GM18517 (cell line): ENCODE measurements around the gene SMARCB1.
A peak's percentile ranks its signal among the peaks of the same experiment; 100 is the strongest.

Source experiments
- ATAC-seq: cut with Tn5 transposase; IDR thresholded peaks from one replicate; pipeline ENCODE4 v1.9.1; 2021; ENCODE audit warnings: mild to moderate bottlenecking, moderate library complexity; ENCODE audit not compliant: unreplicated experiment

SMARCB1 gene

DNA sequence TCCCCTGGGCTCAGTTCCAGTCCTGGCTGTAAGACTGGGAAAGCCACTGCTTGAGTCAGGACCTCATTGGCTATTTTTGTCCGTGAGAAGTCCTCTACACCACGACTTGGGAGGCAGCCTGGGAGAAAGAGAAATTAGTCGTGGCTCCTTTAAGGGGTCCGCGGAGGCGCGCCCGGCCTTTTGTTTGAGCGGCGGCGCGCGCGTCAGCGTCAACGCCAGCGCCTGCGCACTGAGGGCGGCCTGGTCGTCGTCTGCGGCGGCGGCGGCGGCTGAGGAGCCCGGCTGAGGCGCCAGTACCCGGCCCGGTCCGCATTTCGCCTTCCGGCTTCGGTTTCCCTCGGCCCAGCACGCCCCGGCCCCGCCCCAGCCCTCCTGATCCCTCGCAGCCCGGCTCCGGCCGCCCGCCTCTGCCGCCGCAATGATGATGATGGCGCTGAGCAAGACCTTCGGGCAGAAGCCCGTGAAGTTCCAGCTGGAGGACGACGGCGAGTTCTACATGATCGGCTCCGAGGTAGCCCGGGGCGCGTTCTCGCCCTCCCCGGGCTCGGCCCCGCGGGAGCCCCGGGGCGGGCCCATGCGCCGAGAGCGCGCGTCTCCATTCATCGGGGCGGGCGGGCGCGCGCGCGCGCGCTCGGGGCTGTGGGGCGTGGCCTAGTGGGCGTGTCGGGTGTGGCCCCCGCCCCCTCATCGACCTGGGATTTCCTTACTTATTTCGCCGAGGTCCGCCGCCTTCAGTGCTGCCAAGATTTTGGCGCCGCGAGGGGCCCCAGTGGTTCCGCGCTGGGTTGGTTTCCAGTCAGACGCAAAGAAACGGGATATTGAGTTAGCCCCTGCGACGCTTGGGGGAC lies at the start of gene SMARCB1:
Gene SMARCB1 (plus strand): TSS at position 215 of the 848 bp plus-strand sequence. CDS start 204 bp downstream, at position 419.
- peak; percentile 61 for ATAC-seq

DNA sequence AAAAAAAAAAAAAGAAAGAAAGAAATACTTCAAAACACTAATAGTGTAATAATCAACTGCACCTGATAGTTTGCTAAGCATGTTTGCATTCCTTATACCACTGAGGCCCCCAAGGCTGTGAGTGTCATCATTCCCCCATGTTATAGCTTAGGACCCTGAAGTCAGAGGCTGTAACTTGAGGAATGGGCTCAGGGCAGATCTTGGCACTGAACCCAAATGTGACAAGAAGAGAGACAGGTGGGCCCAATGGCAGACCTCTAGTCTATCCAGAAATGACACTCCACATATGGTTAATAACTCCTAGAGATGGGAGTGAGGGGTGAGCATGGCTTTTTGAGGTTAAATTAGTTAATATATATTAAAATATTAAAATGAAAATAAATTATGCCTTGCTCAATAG lies 49.1 kb upstream of the SMARCB1 start:
- ATAC-seq: no peak

DNA sequence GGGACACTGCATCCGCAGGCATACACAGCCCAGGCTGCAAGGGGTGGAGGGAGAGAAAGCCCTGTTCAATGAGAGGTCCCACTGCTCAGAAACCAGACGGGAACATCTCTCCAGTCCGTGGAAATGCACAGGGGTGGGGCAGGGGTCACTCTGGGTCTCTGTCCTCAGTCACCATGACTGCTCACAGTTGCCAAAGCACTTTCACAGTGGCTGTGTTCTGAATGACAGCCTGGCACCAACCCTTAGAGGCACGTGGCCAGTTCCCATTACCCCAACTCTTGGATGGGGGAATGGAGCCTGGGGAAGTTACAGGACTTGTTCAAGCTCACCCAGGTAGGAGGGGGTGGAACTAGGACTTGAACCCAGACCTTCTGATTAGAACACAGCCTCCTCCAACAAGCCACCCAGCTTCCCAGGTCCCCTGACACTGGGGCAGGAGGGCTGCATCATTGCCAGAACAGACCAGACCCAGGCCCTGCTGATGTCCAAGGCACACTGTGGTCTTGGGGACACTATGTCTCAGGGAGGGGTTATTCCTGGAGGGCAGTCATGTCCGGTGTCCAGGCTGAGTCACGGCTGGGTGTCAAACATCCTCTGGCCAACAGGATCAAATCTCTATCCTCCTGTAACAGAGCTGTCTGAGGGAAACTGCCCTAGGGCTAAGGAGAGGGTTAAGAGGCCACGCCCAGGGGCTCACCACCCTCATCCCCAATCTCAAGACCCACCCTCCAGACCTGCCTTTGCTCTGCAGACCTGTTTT lies 44.1 kb upstream of the SMARCB1 start:
- ATAC-seq: no peak

DNA sequence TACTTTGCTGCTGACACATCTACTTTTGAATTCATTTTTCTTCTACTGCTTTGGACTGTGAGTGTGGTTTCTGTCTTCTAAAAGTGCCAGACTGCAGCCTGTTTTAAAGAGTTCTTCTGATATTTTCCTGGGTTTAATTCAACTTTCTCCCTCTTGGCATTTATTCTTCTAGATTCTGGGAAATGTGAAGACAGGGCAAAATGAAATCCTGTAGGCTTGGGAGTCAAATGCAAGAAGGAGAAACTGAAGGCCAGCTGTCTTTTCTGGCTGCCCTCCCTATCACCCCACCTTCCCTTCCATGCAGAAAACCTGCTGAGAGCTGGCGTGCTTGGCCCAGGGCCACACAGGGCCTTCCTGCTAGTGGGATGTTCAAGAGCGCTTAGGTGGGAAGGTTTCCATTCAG lies 43.5 kb upstream of the SMARCB1 start:
- no peak for ATAC-seq

DNA sequence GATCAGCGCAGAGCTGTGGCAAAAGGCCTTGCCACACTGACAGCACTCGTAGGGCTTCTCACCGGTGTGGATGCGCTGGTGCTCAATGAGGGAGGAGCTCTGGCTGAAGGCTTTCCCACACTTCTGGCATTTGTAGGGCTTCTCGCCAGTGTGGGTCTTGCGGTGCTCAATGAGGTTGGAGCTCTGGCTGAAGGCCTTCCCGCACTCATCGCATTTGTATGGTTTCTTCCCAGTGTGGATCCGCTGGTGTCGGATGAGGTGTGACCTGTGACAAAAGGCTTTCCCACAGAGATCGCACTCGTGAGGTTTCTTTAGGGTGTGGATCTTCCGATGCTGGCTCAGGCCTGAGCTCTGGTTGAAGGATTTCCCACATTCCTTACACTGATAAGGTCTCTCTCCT lies 42.8 kb upstream of the SMARCB1 start:
- ATAC-seq: no peak

DNA sequence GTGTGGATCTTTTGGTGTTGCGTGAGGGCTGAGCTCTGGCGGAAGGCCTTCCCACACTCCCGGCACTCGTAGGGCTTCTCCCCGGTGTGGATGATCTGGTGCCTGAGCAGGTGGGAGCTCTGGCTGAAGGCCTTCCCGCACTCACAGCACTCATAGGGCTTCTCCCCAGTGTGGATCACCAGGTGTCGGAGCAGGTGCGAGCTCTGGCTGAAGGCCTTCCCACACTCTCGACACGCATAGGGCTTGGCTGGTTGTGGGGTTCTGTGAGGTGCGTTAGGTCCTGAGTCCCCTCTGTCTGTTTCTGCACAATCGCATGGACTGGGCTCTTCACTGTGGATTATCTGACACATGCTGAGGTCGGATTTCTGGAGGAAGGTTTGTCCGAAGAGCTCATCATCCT lies 42.3 kb upstream of the SMARCB1 start:
- no peak for ATAC-seq

DNA sequence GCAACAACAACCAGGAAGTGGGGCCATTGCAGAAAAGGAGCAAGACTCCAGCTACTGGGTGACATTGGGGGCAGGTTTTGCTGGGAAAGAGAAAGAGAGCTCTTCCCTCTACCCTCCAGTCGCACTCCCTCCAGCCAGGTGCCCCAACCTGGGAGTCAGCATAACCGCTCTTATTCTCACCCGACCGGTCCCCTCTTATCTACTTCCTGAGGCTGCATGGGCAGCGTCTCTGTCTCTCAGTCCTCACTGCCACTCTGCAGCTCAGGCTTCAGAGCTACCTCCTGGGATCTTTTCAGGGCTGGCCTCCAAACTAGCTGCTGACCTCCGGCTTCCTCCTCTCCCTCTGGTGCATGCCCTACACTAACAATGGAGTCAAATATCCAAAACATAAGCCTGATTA lies 41.0 kb upstream of the SMARCB1 start:
- no peak for ATAC-seq

DNA sequence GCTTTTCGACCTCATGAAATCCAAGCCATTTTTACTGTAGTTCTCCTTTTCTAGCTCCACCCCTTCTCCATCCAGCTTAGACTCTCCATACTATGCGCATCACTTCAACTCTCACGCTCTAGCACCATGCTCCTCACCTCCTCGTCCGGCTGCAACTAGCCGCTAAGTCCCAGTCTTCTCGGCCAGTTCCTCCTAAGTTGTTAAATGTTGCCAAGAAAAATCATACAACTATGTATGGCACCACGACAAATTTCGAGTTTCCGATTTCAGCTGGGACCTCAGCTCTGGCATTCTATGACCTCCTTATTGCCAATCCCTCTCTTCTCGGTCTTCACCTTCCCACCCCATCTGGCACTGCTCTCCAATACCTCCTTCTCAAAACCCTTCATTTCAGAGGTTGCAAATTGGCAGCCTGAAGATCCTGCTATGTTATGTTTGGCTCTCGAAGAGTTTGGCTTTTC lies 36.9 kb upstream of the SMARCB1 start:
- no peak for ATAC-seq

DNA sequence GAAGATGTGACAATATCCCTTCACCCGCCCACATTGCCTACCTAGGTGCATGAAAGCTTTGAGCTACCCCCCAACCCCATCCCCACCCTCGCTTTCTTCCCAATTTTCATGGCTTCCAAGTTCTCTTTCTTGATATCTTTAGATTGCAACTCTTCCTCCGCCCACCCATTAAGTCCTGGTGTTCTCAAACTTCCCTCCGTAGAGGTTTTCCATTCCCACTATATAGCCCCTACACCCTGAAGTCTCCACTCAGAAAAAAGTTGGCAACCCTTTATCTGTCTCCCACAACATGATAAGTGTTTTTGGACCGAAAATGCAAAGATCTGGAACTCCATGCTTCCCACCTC lies 36.4 kb upstream of the SMARCB1 start:
- ATAC-seq: no peak

DNA sequence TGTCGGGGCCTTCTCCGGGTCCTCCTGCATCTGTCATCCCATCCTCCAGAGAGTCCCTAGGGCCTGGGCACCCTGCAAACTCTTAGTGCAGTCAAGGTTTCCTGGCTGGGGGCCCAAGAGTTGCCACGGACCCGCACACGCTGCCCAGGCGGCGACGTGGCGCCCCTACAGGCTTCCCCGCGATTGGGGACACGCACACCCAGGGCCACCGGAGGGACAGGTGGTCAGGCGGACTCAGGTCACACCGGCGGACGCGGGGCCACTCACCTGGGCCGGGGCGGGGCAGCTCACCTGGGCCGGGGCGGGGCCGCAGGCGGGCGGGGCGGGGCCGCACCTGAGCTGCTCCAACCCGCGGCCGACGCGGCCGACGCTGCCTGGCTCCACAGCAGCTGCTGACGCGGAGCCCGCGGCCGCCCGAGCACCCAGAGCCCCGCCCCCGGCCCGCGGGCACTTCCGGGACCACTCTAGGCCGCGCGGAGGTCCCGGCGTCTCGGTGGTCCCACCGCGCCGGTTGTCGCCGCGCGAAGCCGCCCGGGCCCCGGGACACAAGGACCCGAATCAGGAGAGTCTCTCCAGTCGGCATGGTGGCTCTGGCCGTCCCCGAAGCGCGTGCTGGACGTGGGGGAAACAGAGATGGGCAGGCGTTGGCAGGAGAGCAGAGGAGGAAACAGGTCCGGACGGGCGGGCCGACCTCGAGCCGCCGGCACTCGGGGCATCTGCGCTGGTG lies 35.9 kb upstream of the SMARCB1 start, which contains the start of gene ZNF70:
Gene ZNF70 (minus strand): TSS at position 399 of the 727 bp plus-strand sequence. CDS start 5,972 bp downstream, outside the sequence.
- ATAC-seq: peak; percentile 60

DNA sequence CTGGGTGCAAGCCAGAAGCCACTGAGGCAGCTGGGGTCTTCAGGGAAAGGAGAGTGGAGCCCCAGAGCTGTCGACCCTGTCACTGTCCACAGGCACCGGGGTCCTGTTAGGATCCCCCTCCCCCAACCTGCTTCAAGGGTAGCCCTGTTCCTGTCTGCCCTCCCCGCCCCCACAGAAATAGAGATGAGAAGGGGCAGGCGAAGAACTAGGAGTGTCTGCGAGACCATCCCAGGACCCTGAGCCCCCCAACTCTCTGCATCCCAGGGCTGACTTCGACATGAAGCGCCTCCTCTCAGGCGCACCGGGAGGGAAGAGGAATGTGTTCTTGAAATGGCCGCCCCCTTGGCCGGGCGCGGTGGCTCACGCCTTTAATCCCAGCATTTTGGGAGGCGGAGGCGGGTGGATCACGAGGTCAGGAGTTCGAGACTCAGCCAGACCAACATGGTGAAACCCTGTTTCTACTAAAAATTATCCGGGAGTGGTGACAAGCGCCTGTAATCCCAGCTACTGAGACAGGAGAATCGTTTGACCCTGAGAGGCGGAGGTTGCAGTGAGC lies 35.2 kb upstream of the SMARCB1 start:
- no peak for ATAC-seq

DNA sequence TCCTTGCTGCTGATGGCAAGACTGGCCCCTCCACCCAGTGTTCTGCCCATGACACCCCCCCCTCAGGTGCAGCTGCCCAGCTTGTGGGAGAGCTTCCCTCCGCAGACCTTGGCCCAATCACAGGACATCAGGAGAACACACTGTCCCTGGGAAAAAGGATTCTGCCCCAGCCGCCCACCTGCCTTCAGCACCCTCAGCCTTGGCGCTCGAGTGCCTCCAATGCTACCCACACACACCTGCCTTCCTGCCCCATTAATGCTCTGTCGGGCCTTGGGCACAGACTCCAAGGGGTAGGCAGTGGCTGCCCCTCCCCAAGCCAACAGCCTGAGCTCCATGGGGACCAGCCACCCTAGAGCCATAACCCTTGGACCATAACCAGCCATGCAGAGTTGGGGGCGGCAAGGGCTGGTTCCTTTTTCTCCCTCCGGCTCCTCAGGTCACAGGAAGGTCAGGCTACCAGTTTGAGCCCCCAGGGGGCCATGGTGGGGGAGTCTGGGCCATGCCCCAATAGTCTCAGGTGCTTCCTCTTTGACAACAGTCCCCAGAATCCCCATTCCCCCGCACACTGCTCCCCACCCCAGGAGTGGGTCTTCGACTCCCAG lies 34.6 kb upstream of the SMARCB1 start:
- ATAC-seq: no peak

DNA sequence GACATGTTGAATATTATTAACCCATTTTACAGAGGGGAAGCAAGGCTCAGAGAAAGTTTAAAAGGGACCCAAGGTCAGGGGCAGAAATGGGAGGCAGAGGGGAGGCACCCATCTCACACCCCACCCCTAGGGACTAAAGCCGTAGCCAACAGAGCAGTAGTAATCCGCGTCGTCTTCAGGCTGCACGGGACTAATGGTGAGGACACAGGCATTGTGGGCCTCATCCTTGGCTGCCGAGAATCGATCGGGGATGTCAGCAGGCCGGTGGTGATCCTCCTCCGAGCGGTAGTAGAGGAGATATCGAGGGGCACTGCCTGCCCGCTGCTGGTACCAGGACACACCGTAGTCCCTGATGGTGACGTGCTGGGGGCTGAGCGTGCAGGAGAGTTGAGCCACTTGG lies 34.0 kb upstream of the SMARCB1 start:
- no peak for ATAC-seq

DNA sequence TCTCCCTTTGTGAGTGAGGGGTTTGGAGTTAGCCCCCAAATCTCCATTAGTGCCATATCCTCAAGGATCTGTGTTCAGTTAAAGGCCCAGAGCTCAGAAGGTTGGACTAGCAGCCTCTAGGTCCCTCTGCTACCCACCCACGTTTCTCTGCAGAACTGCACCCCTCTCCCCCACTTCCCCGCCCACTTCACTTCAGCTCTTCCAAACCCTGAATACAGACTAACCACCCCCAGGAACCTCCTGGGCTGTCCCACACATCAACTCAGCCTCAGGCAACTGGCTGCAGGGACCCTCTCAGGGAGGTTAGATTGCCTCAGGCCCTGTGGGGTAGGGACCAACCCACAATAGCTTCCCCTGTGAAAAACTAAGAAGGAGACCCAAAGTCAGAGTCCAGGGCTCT lies 33.4 kb upstream of the SMARCB1 start:
- ATAC-seq: no peak

DNA sequence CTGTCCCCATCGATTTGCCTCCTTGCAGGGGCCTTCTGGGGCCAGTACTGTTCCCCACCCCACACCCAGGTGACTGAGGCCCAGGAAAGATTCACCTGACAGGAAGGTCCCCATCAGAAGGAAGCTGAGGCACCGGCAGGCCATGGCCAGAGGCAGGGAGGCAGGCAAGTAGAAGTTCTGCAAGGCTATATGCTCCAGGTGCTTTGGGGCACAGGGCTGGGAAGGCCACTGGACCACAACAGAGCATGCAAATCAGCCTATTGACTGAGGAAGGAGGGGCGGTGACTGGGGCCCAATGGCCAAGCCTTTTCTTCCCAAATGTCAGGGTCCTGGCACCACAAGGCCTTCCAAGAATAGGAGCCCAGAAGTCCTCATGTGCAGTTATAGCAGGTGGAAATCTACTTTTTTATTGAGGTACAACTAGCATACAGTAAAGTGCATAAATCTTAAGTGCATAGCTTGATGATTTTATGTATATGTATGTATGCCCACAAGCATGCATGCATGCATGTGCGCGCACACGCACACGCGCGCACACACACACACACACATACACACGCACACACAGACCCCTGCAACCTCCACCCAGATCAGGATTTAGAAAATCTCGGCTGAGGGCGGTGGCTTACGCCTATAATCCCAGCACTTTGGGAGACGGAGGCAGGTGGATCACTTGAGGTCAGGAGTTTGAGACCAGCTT lies 32.4 kb upstream of the SMARCB1 start, which contains the start of gene VPREB3:
Gene VPREB3 (minus strand): TSS at position 206 of the 700 bp plus-strand sequence. CDS start 62 bp downstream, at position 144.
- ATAC-seq: no peak

DNA sequence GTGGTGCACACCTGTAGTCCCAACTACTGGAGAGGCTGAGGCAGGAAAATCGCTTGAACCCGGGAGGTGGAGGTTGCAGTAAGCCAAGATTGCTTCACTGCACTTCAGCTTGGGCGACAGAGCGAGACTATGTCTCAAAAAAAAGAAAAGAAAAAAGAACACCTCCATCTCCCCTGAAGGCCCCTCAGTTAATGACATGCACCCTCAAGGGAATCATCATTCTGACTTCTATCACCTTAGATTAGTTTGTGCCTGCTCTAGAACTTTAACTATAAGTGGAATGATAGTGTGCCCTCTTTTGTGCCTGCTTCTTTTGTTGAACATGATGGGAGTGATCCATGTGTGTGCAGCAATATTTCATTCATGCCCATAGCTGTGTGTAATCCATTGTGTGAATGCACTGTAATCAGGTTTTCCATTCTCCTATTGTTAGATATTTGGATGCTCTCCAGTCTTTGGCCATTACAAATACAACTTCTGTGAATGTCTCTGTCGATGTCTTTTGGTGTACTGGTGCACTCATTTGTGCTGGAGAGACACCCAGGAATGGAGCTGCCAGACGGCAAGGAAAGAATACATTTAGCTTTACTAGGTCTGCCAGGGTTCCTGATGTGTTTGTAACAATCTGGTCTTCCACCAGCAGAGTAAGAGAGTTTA lies 31.7 kb upstream of the SMARCB1 start:
- no peak for ATAC-seq

DNA sequence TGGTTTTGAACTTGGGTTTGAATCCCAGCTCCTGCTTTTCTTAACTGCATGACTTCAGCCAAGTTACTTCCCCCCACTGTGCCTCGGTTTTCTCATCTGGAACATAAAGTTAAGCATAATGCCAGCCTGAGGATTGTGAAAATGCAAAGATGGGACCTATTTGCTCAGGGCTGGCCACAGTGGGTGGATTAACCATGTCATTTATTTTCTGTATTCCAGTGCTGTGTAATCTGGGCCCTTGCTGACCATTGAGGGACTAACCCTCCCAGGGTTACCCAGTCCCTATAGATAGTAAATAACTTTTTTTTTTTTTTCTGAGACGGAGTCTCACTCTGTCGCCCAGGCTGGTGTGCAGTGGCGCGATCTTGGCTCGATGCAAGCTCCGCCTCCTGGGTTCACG lies 31.1 kb upstream of the SMARCB1 start:
- no peak for ATAC-seq

DNA sequence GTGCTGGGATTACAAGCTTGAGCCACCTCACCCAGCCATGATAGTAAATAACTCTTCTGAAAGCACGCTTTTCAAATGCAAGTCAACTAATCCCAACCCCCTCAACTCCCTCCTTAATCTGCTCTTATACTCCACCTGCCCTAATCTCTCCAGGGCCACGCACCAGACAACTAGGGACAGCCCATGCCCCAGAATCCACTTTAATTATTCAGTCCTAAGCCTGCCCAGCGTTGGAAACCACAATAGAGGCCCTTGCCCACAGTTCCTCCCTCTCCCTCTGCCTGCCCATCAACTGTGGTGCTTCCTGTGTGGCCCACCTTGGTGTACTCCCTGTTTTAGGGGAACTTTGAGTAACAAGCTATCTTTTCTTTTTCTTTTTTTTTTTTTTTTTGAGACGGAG lies 29.9 kb upstream of the SMARCB1 start:
- no peak for ATAC-seq

DNA sequence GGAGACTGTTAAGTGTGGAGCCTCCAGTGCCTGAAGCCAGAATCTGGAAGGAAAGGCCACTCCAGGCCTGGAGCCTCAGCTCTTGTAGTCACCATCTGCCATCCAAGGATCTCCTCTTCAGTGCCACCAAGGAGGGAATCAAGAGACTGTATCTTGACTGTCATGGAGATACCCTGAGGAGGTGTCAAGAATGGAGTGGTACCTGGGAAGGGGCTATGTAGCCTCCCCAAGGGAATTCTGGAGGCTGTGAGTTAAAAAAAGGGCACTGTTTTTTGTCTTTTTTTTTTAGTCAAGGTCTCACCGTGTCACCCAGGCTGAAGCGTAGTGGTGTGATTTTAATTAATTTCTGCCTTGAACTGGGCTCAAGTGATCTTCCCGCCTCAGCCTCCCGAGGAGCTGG lies 27.2 kb upstream of the SMARCB1 start:
- ATAC-seq: no peak
